Vagina (tissue), 2 donors: Measurements from ENCODE around the gene PRTN3. TPM values are rescaled to one million over a fixed set of nuclear protein-coding genes. Genes with fewer than 3 reads are reported as not detected.

Experiments used
- DNase-seq, 2 donors: peaks; one replicate each; pipeline ENCODE4 v3.0.0-alpha.2; 2017; ENCODE audit errors: extremely low spot score in 2 of 2
- H3K27ac ChIP-seq: fragments of 200-600 bp; sonication (generic); one replicate; pipeline ENCODE4 v1.5.1; 2019
- H3K27me3 ChIP-seq: fragments of 200-600 bp; sonication (generic); one replicate; pipeline ENCODE4 v1.5.1; 2019
- H3K36me3 ChIP-seq, 2 donors: fragments of 200-600 bp; sonication (generic); one replicate each; pipeline ENCODE4 v1.5.1; 2017 to 2019
- H3K4me1 ChIP-seq: fragments of 200-600 bp; sonication (generic); one replicate; pipeline ENCODE4 v1.5.1; 2019
- H3K4me3 ChIP-seq, 2 donors: fragments of 200-600 bp; sonication (generic); 1 replicate in 1 of 2; 2 replicates in 1 of 2; pipeline ENCODE4 v1.5.1; 2016 to 2019
- H3K9me3 ChIP-seq: fragments of 200-600 bp; sonication (generic); one replicate; pipeline ENCODE4 v1.5.1; 2019
- POLR2A ChIP-seq, 2 donors: fragments of 450-650 bp; IDR thresholded peaks; one replicate each; pipeline ENCODE4 v1.6.1; 2017; ENCODE audit warnings: antibody characterized with exemption in 2 of 2, mild to moderate bottlenecking in 2 of 2, moderate library complexity in 2 of 2
- POLR2AphosphoS5 ChIP-seq, 2 donors: sonication (generic); formaldehyde crosslinking; IDR thresholded peaks; one replicate each; pipeline ENCODE4 v1.9.0; 2017; ENCODE audit warnings: antibody characterized with exemption in 2 of 2, mild to moderate bottlenecking in 2 of 2, low read depth in 1 of 2; ENCODE audit not compliant: insufficient read depth in 1 of 2
- intact Hi-C: fragments of 100-400 bp; cut with DNase I; formaldehyde crosslinking; loops from one replicate; pipeline ENCODE4 v1.15.1; 2023
- total RNA-seq: library from RNA; depleted of rRNA; stranded (reverse); fragments of >200 nt; gene quantifications from one replicate; pipeline ENCODE4 v1.2.3, GENCODE V29; 2016
- TF ChIP-seq, protein P1 (sequence below), 3 experiments: fragments of 450-650 bp in 2 of 3; fragments of 200-600 bp in 1 of 3; sonication (generic) in 1 of 3; IDR thresholded peaks; one replicate each; pipeline ENCODE4 v1.5.1; 2017 to 2019; ENCODE audit warnings: antibody characterized with exemption in 3 of 3, mild to moderate bottlenecking in 2 of 3, moderate library complexity in 2 of 3

Gene PRTN3
- total RNA-seq, 1 donor from 2014 or later, result not detected

DNA sequence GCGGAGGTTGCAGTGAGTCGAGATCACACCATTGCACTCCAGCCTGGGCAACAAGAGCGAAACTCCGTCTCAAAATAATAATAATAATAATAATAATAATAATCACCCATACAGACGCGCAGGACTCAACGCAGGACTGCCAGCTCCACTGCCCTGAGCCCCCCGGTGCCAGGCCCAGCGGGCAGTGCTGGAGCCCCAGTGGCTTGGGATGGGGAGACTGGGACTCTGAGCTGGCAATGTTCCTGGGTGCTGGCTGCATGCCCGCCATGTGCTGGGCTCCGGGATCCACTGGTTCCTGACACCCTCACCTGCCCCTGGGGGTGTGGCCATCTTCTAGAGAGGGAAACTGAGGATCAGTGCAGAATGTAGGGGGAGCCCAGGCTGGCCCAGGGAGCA, 13.5 kb upstream of the PRTN3 start:
- TF ChIP-seq POLR2AphosphoS5 (IDR thresholded peaks at IDR 0.05; ENCODE audit: insufficient read depth in 1 of 2, low read depth in 1 of 2) (no peak), POLR2A (IDR thresholded peaks at IDR 0.05) (no peak)
- TF ChIP-seq, protein P1, sequence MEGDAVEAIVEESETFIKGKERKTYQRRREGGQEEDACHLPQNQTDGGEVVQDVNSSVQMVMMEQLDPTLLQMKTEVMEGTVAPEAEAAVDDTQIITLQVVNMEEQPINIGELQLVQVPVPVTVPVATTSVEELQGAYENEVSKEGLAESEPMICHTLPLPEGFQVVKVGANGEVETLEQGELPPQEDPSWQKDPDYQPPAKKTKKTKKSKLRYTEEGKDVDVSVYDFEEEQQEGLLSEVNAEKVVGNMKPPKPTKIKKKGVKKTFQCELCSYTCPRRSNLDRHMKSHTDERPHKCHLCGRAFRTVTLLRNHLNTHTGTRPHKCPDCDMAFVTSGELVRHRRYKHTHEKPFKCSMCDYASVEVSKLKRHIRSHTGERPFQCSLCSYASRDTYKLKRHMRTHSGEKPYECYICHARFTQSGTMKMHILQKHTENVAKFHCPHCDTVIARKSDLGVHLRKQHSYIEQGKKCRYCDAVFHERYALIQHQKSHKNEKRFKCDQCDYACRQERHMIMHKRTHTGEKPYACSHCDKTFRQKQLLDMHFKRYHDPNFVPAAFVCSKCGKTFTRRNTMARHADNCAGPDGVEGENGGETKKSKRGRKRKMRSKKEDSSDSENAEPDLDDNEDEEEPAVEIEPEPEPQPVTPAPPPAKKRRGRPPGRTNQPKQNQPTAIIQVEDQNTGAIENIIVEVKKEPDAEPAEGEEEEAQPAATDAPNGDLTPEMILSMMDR (IDR thresholded peaks at IDR 0.05), result no peak
- intact Hi-C loops, result no loop called here
- Histone ChIP-seq H3K4me3 (no peak overlapping the region), H3K36me3 (no peaks in the 10 kb centered on the region), H3K9me3 (no peaks in the 10 kb centered on the region), H3K27me3 (peaks cover 6% of the 10 kb centered on the region), H3K27ac (no peak overlapping the region), H3K4me1 (peaks cover 3% of the 10 kb centered on the region)
- DNase-seq, result no peak

DNA sequence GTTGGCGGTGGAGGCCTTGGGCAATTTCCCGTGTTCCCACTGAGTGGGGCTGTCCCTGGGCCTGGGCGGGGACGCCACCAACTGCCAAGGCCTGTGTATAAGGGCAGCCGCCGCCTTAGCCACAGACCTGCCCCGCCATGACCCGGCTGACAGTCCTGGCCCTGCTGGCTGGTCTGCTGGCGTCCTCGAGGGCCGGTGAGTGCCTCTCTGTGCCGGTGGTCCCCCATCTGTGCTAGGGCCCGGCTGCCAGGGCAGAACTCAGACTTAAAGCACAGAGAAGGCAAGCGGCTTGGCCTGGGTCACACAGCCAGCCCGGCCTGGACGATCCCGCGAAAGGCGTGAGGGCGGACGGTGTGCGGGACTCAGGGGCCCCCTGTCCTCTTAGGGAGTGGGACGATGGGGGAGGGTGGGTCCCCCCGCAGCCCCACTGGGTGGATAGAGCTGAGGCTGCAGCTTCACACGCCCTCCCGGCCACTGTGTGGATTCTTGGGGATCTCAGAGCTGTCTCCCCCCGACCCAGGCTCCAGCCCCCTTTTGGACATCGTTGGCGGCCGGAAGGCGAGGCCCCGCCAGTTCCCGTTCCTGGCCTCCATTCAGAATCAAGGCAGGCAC, 13.0 kb upstream of the PRTN3 start, which contains the start of gene AZU1:
AZU1 (plus strand) TSS at position 128 of the 612 bp plus-strand sequence; CDS start at position 138, 10 bp downstream.
- Histone ChIP-seq H3K4me3 (no peak within 1 kb of the TSS), H3K27ac (no peak within 1 kb of the TSS), H3K9me3 (no peaks in the 10 kb centered on the region), H3K4me1 (no peaks in the 10 kb centered on the region), H3K36me3 (no peaks in the 10 kb centered on the region), H3K27me3 (peaks cover 1% of the 10 kb centered on the region)
- intact Hi-C loops, result no loop called here
- no peak for TF ChIP-seq POLR2AphosphoS5 (IDR thresholded peaks at IDR 0.05; ENCODE audit: insufficient read depth in 1 of 2, low read depth in 1 of 2)
- TF ChIP-seq POLR2A (IDR thresholded peaks at IDR 0.05), result no peak
- TF ChIP-seq, protein P1 (IDR thresholded peaks at IDR 0.05), result no peak
- DNase-seq, result no peak

- no peak for TF ChIP-seq POLR2A (IDR thresholded peaks at IDR 0.05)
- TF ChIP-seq POLR2AphosphoS5 (IDR thresholded peaks at IDR 0.05; ENCODE audit: insufficient read depth in 1 of 2, low read depth in 1 of 2), result no peak
- TF ChIP-seq, protein P1 (IDR thresholded peaks at IDR 0.05), result no peak
- intact Hi-C loops, result no loop called here
- Histone ChIP-seq H3K4me3 (no peak overlapping the region), H3K9me3 (no peaks in the 10 kb centered on the region), H3K27me3 (no peaks in the 10 kb centered on the region), H3K36me3 (no peaks in the 10 kb centered on the region), H3K27ac (no peak overlapping the region), H3K4me1 (no peaks in the 10 kb centered on the region)
- no peak for DNase-seq
Observed at GRCh38 chr19:829129-829758, 11.6 kb upstream of the PRTN3 start.

DNA sequence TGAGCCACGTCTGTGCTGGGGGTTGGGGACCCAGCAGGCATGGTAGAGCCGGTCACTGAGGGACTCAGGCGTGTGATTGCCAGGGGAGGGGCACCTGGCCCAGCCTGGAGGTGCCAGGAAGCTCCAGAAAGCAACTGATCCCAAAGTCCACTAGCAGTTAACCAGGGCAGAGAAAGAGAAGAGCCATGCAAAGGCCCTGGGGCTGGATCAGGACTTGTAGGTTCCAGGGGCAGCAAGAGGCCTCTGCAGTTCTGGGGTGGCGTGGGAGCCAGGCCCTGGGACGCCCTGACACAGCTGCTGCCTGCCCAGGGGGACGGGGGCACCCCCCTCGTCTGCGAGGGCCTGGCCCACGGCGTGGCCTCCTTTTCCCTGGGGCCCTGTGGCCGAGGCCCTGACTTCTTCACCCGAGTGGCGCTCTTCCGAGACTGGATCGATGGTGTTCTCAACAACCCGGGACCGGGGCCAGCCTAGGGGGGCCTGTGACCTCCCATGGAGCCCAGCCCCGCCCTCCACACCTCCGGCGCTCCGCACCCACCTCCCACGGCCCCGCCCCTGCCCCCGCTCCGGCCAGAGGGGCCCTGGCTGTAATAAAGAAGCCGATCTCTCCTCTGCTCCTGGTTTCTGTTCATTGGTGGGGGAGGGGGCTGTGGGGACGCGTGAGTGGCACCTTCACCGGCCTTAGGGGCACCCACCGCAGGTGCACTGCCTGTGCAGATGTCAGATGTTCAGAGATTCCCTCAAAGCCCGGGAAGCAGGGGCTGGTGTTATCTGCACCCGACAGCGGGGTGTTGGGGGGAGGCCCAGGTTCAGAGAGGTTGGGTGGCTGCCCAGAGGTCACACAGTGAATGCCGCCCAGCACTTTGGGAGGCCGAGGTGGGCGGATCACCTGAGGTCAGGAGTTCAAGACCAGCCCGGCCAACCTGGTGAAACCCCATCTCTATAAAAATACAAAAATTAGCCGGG, 9.1 kb upstream of the PRTN3 start:
- intact Hi-C loops, result no loop called here
- H3K9me3 ChIP-seq, result no peaks in the 10 kb centered on the region

More for the DNA sequence above, 9.1 kb upstream of the PRTN3 start:
- Histone ChIP-seq H3K36me3 (no peaks in the 10 kb centered on the region), H3K4me3 (no peak overlapping the region), H3K27me3 (no peaks in the 10 kb centered on the region), H3K4me1 (no peaks in the 10 kb centered on the region), H3K27ac (no peak overlapping the region)
- no peak for DNase-seq
- TF ChIP-seq POLR2A (IDR thresholded peaks at IDR 0.05) (no peak), POLR2AphosphoS5 (IDR thresholded peaks at IDR 0.05; ENCODE audit: insufficient read depth in 1 of 2, low read depth in 1 of 2) (no peak)
- TF ChIP-seq, protein P1 (IDR thresholded peaks at IDR 0.05), result no peak
